Activated CD4-positive, CD25-positive, alpha-beta regulatory T cell treated with anti-CD3 and anti-CD28 coated beads, Interleukin-2, amount 50 U/mL, for 72 hours (primary cell): ENCODE results near the gene RNU7-1.

Experiments
- DNase-seq: peaks from one replicate; pipeline ENCODE4 v3.0.0; 2021

The RNU7-1 gene

DNA sequence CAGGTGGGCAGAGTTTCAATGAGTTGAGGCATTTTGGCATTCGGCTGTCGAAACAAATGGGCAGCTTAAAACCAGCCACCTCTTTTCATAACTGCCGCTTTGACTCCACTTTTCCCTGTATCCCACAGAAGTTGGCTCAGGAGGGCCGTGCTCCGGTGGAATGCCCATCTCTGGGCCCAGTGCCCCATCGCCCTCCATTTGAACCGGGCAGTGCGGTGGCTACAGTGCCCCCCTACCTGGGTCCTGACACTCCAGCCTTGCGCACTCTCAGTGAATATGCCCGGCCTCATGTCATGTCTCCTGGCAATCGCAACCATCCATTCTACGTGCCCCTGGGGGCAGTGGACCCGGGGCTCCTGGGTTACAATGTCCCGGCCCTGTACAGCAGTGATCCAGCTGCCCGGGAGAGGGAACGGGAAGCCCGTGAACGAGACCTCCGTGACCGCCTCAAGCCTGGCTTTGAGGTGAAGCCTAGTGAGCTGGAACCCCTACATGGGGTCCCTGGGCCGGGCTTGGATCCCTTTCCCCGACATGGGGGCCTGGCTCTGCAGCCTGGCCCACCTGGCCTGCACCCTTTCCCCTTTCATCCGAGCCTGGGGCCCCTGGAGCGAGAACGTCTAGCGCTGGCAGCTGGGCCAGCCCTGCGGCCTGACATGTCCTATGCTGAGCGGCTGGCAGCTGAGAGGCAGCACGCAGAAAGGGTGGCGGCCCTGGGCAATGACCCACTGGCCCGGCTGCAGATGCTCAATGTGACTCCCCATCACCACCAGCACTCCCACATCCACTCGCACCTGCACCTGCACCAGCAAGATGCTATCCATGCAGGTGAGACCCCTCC lies 5.0 kb upstream of the RNU7-1 start:
- no peak for DNase-seq

DNA sequence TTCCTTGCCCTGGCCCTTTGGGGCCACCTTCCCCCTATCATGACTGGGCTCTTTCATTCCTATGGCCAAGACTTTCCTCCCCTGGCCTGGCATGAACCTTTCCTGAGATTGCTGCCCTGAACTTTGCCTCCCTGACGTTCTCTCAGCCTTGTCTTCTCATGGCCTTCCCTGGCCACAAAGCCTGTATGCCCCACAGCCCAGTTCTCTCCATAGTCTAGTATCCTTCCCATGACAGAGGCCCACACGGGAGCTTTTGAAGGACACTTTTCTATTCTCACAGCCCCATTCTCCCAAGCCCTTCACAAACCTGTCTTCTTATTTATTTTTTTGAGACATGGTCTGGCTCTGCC lies 4.5 kb upstream of the RNU7-1 start:
- no peak for DNase-seq

DNA sequence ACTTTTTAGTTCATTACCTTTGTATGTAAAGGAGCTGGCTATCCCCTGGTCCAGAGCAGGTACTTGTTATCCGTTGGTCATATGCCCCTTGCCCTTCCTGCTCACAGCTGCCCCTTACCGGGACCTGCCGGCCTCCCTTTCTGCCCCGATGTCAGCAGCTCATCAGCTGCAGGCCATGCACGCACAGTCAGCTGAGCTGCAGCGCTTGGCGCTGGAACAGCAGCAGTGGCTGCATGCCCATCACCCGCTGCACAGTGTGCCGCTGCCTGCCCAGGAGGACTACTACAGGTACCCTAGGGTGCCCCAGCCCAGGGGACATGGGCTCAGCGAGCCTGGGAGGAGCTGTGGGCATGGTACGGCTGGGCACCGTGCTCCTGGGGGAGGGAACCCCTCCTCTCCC lies 2.3 kb upstream of the RNU7-1 start:
- DNase-seq, result no peak

DNA sequence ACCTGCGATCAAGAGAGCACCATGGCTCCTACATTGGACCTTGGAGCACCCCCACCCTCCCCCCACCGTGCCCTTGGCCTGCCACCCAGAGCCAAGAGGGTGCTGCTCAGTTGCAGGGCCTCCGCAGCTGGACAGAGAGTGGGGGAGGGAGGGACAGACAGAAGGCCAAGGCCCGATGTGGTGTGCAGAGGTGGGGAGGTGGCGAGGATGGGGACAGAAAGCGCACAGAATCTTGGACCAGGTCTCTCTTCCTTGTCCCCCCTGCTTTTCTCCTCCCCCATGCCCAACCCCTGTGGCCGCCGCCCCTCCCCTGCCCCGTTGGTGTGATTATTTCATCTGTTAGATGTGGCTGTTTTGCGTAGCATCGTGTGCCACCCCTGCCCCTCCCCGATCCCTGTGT lies 1.8 kb upstream of the RNU7-1 start:
- DNase-seq, result no peak

DNA sequence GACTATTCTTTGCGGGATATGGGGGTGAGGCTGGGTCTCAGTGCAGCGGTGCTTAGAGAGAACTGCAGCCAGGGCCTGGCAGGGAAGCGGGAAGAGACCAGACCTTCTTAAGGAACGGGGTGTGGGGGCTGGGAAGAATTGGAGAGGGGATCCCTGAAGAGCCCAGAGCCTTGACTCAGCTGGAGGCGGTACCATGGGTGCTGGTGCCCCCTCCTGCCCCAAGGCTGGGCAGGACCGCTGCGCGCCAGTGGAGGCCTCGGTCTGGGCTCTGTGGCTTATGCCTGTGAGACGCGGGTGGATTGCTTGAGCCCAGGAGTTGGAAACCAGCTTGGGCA lies 1.3 kb upstream of the RNU7-1 start:
- DNase-seq, result no peak

DNA sequence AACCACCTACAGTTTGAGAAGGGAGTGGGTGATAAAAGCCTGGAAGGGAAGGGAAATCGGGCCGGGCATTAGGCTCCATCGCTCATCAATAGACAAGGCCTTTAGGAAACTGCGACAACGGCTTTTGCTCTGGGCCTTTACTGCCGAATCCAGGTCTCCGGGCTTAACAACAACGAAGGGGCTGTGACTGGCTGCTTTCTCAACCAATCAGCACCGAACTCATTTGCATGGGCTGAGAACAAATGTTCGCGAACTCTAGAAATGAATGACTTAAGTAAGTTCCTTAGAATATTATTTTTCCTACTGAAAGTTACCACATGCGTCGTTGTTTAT lies 261 bp upstream of the RNU7-1 start:
- DNase-seq, result peak; percentile 65

DNA sequence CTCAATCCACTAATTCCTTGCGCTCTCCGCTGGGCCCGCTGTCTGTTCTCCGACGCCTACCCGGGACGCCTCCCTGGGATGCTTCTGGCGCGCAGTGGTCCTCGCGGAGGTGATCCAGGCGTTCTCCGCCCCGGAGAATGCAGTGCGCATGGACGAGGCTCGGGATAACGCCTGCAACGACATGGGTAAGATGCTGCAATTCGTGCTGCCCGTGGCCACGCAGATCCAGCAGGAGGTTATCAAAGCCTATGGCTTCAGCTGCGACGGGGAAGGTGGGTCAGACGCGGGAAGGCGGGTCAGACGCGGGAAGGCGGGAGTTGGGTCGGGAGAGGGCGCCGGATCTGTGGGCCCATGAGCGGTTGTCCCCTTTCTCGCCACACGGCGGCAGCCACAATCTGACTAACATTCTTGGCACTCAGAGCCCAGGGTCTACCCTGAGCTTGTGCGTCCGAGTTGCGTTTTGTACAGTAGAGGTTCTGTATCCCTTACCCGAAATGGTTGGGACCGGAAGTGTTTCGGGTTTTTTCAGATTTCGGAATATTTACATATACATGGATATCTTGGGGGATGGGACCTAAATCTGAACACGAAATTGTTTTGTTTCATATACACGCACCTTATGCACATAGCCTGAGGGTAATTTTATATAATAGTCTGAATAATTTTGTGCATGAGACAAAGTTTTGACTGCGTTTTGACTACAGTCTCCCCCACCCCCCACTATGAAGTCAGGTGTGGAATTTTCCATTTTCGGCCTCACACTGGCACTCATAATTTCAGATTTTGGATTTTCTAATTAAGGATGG lies 968 bp downstream of the RNU7-1 start:
- DNase-seq, result peak; percentile 86

DNA sequence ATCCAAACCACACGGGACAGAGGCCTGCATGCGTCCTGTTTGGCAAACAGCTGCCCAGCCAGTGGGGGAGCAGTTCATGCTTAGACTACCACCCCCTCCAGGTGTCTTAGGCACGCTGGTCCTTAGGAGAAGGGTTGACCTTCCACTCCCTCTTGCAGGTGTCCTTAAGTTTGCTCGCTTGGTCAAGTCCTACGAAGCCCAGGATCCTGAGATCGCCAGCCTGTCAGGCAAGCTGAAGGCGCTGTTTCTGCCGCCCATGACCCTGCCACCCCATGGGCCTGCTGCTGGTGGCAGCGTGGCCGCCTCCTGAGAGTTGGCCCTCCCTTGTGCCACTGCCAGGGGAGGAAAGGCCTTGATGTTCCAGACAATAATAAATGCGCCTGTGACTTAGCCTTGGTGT lies 2.0 kb downstream of the RNU7-1 start:
- no peak for DNase-seq

DNA sequence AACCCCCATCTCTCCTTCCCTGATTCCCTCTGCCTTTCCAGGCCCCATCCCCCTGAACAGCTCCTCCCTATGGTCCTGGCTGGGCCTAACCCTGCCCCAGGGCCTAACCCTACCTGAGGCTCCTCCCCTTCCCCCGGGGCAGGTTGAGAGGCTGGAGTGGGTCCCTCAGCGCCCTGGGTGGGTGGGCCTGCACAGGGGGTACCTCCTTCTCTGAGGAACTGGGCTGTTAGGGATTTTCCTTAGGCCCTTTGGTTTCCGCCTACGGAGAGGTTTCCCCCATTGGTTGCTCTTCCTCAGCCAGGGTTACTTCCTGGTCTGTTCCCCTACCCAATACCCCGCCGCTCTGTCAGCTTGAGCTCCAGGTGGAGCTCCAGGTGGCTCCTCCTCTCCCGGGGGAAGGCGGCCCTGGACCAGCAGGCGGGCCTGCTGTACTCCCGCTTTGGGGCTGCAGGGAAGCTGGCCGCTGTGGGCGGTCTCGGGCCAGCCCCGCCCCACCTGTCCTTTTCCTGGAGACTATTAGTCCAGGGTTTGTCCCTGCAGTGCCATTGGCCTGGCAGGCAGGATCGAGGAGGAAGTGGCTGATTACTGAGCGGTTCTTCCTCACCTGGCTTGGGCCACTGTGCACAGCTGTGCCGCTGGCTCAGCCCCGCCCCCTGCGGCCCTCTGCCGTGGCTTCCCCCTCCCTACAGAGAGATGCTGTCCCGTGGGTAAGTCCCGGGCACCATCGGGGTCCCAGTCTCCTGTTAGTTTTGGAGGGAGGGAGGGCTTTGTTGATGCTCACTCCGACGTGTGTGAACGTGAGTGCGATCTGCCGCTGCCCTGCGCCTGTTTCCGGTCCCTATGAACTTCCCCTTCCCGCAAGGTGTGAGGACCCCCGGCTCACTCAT lies 2.7 kb downstream of the RNU7-1 start:
- peak; percentile 62 for DNase-seq

DNA sequence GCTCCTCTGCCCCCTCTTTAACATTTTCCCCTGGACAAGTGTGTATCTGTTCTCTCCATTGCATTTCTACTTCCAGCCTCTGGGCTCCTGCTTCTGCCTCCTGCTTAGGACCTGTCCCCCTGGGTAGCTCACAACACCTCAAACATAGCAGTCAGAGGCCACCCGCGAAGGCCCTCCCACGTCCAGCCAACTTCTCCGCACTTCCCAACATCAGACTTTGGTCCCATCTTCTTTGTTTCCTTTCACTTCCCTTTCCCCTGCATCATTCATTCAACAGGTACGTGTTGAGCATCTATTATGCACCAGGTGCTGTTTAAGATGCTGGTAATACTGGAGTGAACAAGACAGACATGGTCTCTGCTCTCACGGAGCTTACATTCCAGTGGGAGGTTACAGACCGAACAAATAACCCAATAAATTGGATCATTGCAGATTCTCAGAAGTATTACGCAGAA lies 3.3 kb downstream of the RNU7-1 start:
- DNase-seq, result no peak

DNA sequence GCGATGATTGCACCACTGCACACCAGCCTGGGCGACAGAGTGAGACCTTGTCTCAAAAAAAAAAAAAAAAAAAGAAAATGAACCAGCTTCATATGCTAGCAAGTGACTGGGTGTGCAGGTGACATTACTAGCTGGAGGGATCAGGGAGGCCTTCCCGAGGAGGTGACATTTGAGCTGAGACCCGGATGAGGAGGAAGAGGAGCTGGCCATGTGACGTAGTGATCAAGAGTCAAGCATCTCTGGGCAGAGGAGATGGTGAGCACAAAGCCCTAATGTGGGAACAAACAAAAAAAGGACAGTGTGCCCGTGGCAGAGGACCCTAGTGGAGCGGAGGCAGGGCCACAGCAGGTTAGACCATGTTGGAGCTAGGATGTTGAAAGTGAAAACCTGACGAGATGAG lies 4.0 kb downstream of the RNU7-1 start:
- no peak for DNase-seq

DNA sequence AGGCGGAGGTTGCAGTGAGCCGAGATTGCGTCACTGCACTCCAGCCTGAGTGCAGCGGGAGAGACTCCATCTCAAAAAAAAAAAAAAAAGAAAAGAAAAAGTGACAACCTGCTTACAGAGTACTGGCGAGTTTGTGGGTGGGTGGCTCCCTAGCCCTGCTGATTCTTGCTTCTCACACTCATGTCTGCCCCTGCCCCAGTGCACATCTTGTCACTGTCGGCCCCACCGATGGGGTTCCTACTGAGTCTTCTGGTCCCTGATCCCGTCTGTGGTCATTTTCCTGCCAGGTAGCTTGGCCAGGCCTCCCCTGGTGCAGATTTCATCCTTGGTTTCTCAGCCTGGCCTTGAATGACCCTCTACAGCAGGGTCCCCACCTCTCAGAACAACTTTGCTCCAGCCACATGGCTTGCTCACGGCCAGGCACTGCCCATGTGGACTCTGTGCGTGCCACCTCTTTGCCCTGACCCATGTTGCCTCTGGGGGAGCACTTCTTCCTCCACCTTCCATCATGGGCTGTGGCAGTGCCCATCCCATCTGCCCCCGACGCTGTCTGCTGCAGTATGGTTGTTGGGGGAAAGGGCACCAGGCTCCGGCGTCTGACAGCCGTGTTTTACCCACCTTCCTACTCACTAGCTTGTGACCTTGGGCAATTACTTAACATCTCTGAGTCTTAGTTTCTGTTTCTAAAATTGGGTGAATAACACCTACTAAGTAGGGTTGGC lies 5.4 kb downstream of the RNU7-1 start:
- DNase-seq, result no peak

DNA sequence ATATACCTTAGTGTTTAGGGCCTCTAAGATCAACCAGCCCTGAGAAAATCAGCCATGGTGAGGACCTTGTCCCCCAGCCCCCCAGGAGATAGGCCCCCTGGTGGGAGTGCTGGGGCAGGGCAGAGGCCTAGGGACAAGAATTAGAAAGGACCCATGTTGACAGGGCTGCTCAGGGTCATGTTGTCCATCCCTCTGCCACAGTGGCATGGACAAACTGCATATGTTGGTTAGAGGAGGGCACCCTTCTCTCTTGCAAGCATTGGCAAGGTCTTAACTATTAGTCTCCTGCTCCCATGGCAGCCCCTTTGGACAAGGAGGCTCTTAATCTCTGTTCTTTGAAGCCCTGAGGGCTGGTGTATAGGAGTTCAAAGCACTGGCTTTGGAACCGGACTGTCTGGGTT lies 6.8 kb downstream of the RNU7-1 start:
- peak; percentile 43 for DNase-seq

DNA sequence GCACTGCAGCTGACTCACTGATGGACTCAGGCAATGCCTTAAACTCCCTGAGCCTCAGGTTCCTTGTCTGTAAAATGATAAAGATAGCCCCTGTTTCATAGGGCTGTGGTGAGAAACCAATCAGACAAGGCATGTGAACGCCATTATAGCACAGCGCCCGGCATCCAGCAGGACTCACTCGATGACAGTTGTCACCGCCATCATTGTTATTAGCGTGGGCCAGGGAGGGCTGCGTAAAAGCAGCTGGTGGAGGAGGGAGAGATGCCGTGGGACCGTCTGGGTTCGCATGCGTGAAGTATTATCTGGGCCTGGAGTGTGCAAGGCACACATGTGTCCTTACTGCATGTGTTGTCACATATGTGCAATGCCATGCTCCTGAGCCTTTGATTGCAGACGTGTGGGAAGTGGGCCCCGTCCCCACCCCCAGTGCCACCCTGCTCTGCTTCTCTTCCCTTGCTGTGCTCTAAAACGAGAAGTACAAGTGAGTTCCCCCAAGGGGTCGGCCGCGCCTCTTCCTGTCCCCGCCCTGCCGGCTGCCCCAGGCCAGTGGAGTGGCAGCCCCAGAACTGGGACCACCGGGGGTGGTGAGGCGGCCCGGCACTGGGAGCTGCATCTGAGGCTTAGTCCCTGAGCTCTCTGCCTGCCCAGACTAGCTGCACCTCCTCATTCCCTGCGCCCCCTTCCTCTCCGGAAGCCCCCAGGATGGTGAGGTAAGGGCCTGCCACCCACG lies 7.4 kb downstream of the RNU7-1 start, which contains the start of gene PTPN6:
Gene PTPN6, plus strand, starts transcription at position 546 of the 730 bp plus-strand sequence. Its CDS starts 157 bp downstream, at position 703.
- peak; percentile 51 for DNase-seq

DNA sequence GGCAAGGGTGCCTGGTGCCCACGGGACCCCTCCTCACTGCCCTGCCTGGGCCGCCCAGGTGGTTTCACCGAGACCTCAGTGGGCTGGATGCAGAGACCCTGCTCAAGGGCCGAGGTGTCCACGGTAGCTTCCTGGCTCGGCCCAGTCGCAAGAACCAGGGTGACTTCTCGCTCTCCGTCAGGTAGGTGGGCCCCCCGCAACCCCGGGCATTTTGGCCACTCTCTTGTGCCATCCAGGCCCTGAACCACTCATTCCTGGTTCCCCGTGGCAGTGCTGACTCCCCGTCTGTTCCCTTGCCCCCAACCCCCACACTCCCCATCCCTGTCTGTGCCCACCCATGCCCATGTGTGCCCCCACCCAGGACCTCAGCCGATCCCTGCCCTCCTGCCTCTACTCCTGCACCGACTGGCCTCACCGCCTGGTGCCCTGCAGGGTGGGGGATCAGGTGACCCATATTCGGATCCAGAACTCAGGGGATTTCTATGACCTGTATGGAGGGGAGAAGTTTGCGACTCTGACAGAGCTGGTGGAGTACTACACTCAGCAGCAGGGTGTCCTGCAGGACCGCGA lies 8.0 kb downstream of the RNU7-1 start:
- no peak for DNase-seq

DNA sequence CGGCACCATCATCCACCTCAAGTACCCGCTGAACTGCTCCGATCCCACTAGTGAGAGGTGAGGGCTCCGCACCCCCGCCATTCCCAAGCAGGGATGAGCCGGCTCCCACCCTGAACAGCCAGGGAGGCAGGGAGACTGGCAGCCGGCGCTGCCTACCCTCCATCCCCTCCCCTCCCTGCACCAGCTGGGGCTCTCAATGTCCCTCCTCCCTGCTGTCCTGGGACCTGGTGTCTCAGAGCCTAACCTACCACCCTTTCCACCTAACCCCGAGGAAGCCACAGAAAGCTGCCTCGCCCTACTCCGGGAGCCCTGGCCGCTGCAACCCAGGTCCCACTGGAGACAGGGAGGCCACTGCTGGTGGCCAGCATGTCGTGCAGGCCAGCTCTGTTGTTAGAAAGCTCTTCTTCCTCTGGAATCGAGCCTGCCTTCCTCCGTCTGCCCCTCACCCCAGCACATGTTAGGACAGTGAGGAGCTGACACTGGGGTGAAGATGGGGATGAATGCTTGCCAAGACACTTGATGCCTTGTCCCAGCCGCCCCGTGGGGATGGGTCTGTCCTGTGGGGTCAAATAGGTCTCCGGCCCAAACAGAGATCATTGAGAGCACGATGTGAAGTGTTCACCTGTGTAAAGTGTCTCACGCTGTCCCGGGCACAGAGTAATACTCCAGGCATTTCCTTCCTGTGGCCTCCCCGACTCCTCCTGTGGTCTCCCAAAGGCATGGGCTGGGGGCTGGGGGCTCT lies 8.7 kb downstream of the RNU7-1 start:
- DNase-seq, result peak; percentile 34

DNA sequence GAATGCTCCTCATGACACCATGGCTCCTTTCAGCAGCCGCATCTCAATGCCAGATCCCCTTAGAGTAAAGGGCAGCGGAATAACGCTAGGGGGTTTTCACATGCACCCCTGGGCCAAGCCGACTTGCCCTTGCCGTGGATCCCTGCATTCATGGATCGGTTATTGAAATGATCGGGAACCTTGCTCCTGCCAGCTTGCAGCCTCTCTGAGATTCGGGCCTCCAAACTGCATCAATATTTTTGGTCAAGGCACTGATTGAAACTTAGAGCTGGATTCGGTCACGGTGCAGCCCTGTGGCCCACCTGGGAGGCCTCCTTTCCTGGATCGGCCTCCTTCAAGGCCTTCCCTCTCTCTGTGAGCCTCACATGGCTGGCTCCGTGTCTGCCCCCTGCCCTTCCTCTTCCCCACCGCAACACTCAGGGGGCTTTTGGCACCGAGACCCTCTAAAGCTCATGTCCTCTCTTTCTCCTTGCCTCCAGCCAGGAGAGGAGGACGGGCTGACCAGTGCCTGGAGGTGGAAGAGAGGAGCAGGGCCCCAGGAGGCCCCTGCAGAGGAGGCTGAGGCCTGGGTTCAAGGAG lies 9.3 kb downstream of the RNU7-1 start:
- DNase-seq, result no peak

DNA sequence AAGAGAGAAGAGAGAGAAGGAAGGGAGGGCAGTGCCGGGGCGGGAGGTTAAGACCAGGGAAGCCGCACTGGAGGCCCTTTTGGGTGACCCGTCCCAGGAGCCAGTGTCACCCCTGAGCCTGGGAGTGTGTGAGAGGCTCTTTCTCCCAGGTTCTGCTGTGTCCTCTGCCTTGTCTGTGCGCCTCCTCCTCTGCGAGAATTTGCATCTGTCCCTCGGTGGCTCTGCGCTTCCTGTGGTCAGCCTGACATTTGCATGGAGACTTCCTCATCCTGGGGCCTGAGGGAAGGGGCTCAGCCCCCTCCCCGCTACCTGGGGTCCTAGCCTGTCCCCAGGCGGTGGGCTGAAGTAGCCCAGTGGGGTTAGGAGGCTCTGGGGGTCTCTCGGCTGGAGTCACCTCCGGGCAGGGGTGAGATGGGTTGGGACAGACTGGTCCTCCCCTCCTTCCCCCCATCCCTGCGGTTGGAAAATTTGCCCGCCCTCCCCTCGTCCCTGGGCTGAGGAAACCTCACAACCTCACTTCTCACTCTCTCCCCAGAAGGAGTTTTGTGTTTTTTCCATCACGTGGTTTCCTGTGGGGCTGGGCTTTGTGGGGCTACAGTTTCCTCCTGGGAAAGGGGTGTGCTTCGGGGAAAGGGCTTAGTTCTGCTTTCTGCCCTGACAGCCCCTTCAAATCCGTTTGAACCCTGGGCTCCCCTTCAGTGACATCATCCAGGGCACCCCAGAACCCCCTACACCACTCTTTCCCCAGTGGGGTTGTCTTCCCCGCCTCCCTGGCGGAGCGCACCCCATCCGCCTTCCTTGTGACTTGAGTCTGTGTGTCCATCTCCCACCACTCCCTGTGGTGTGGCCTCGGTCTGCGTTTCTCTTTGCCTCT lies 10.1 kb downstream of the RNU7-1 start:
- DNase-seq, result peak; percentile 60

DNA sequence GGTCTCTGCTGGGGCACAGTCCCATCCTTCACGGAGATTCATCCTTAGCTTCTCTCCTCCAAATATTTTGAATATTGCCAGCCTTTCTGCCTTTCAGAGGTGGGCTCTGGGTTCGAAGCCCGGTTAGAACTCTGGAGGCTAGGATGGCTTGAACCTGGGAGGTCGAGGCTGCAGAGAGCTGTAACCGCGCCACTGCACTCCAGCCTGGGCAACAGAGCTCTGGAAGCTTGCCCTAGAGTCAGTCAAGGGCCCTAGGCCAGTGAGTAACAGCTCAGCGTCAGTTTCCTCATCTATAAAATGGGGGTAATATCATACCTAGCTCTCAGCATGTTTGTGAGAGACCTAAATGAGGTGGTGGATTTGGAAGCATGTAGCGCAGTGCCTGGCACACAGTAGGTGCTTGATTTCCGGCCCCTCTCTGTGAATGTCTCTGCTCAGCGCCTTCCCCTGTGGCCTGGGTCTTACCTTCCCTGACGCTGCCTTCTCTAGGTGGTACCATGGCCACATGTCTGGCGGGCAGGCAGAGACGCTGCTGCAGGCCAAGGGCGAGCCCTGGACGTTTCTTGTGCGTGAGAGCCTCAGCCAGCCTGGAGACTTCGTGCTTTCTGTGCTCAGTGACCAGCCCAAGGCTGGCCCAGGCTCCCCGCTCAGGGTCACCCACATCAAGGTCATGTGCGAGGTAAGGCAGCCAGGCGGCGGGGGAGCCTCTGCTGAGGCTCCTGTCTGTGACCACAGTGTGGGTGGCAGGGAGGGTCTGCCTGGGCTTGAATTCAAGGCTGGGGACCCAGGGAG lies 10.9 kb downstream of the RNU7-1 start:
- no peak for DNase-seq
